ENCODE data around the gene TMPRSS6.

TMPRSS6 gene

DNA sequence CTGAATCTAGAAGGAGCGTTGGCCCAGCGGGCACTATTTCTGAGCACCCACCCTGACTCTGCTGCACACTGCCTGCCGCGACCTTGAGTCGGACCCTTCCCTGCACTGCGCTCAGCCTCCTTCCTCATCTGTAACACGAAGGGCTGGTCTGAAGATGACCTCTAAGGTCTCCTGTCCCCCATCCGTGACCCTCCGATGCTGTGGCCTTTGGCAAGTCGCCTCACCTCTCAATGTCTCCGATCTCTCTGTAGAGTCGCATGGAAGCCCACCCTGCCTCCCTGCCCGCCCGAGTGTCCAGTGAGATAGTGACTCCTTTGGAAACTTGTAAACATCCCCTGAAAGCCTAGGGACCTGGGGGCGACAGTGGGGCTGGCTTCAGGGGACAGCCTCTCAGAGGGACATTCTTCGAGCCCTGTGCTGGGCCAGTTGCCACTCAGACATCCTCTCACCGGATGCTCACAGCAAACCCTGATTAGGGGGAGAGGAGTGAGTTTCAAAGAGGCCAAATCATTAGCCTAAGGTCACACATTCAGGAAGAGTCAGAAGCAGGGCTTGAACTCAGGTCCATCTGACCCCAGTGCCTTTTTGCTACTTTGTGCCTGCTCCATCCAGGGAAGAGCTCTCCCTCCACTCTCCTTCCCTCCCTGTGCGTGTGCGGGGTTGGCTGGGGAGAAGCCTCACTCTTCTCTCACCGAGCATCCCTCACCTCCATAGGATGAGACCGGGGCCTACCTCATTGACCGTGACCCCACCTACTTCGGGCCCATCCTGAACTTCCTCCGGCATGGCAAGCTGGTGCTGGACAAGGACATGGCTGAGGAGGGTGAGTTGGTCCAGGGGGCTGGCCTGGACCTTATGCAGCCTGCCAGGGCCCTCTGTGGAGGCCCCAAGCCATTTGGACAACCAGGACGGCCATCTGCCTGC is 56.9 kb downstream of the TMPRSS6 start:
- TF ChIP-seq EZH2phosphoT487 (IDR thresholded peaks at IDR 0.05; ENCODE audit: low read depth), result no peak
- TF ChIP-seq CTCF (IDR thresholded peaks at IDR 0.05; ENCODE audit: low read depth, low read length), result no peak
- peaks cover 6% of the 10 kb centered on the region for H3K4me1 ChIP-seq (ENCODE audit: low read length)
- no peaks in the 10 kb centered on the region for H3K36me3 ChIP-seq (replicated peaks; ENCODE audit: low read depth, low read length)
- no peaks in the 10 kb centered on the region for H4K20me1 ChIP-seq (ENCODE audit: insufficient read depth, low read length)
- H3K79me2 ChIP-seq (ENCODE audit: low read length), result no peaks in the 10 kb centered on the region
- H3K27me3 ChIP-seq (ENCODE audit: low read depth, low read length), result no peaks in the 10 kb centered on the region; the same call in 1 of the 2 replicates
- H3K27ac ChIP-seq (ENCODE audit: low read length), result no peak overlapping the region
- peak overlapping the region; percentile 58; the same call in 1 of the 2 replicates for H3K9ac ChIP-seq (ENCODE audit: low read length)
- H3K4me3 ChIP-seq (ENCODE audit: low read length), result peak overlapping the region; percentile 84
- no peaks in the 10 kb centered on the region for H3K9me3 ChIP-seq (ENCODE audit: insufficient read depth, low read length)
- no peak overlapping the region for H2AFZ ChIP-seq (ENCODE audit: low read depth, low read length)
- H3K4me2 ChIP-seq (ENCODE audit: low read length), result peak overlapping the region; percentile 97

DNA sequence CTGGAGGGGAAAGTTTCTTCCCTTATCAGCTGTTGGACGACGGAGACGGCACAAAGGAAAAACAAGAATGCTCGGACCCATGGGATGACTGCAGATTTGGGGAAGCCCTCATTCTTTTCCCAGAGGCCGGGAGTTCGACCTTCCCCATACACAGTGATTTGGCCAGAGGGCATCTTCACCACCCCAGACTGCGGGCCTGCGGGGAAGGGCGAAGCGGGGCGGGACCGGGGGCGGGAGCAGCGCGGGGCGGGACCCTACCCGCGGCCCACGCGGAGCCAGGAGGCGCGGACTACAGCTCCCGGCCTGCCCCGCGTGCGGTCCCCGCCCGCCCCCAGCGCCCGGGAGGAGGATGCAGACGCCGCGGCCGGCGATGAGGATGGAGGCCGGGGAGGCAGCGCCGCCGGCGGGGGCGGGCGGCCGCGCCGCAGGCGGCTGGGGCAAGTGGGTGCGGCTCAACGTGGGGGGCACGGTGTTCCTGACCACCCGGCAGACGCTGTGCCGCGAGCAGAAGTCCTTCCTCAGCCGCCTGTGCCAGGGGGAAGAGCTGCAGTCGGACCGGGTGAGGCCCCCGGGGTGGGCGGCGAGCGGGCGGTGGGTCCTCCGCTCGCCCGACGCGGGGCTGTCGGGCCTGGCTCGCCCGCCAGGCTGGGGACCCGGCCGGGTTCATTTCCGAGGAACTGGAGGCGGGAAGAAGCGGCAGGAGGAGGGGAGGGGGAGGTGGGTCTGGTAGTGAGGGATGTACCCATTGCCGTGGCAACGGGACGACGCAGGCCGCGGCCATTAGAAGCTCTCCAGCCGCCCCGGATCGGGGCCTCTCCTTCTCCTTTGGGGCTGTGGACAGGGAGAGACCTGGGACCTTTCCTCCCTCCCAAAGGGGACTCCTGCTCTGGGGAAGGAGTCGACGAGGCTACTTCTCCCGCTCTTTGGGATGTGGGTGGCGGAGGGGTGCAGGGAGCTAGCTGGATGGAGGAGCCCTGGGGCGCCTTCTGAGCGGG is 57.8 kb downstream of the TMPRSS6 start, which contains the start of gene KCTD17:
TSS of gene KCTD17 (plus strand) at position 352 of the 995 bp plus-strand sequence. CDS start at position 371, 19 bp downstream.
- H3K9ac ChIP-seq (ENCODE audit: low read length), result peak within 1 kb of the TSS; percentile 58

GRCh38 chr22:37050913-37051312 is 58.6 kb downstream of the TMPRSS6 start:
- no peak overlapping the region for H3K9ac ChIP-seq (ENCODE audit: low read length)
- peaks cover 6% of the 10 kb centered on the region for H3K4me1 ChIP-seq (ENCODE audit: low read length)
- H3K9me3 ChIP-seq (ENCODE audit: insufficient read depth, low read length), result no peaks in the 10 kb centered on the region
- H3K36me3 ChIP-seq (replicated peaks; ENCODE audit: low read depth, low read length), result no peaks in the 10 kb centered on the region
- H3K27me3 ChIP-seq (ENCODE audit: low read depth, low read length), result no peaks in the 10 kb centered on the region; the same call in 1 of the 2 replicates
- no peaks in the 10 kb centered on the region for H4K20me1 ChIP-seq (ENCODE audit: insufficient read depth, low read length)
- H3K4me2 ChIP-seq (ENCODE audit: low read length), result peak overlapping the region; percentile 97; the same call in 1 of the 2 replicates
- no peak overlapping the region for H3K27ac ChIP-seq (ENCODE audit: low read length)
- no peaks in the 10 kb centered on the region for H3K79me2 ChIP-seq (ENCODE audit: low read length)
- no peak for TF ChIP-seq CTCF (IDR thresholded peaks at IDR 0.05; ENCODE audit: low read depth, low read length)
- TF ChIP-seq EZH2phosphoT487 (IDR thresholded peaks at IDR 0.05; ENCODE audit: low read depth), result no peak
- peak overlapping the region; percentile 84 for H3K4me3 ChIP-seq (ENCODE audit: low read length)
- no peak overlapping the region for H2AFZ ChIP-seq (ENCODE audit: low read depth, low read length)

More for the DNA sequence above, 57.8 kb downstream of the TMPRSS6 start, which contains the start of gene KCTD17:
- Histone ChIP-seq H3K9me3 (ENCODE audit: insufficient read depth, low read length) (no peaks in the 10 kb centered on the region), H2AFZ (ENCODE audit: low read depth, low read length) (peak within 1 kb of the TSS; percentile 91), H3K36me3 (replicated peaks; ENCODE audit: low read depth, low read length) (no peaks in the 10 kb centered on the region), H3K79me2 (ENCODE audit: low read length) (no peaks in the 10 kb centered on the region), H3K4me2 (ENCODE audit: low read length) (peak within 1 kb of the TSS; percentile 97), H3K27ac (ENCODE audit: low read length) (no peak within 1 kb of the TSS), H3K4me3 (ENCODE audit: low read length) (peak within 1 kb of the TSS; percentile 84), H3K27me3 (ENCODE audit: low read depth, low read length) (no peaks in the 10 kb centered on the region; the same call in 1 of the 2 replicates), H3K4me1 (ENCODE audit: low read length) (peaks cover 6% of the 10 kb centered on the region), H4K20me1 (ENCODE audit: insufficient read depth, low read length) (no peaks in the 10 kb centered on the region)
- TF ChIP-seq EZH2phosphoT487 (IDR thresholded peaks at IDR 0.05; ENCODE audit: low read depth) (no peak), CTCF (IDR thresholded peaks at IDR 0.05; ENCODE audit: low read depth, low read length) (peak; percentile 15; the same call in 1 of the 2 replicates)
